Measurements from ENCODE around the gene ANKRD29. TPM values are rescaled to one million over a fixed set of nuclear protein-coding genes. Genes with fewer than 3 reads are reported as not detected.
A peak's percentile ranks its signal among the peaks of the same experiment; 100 is the strongest.

The ANKRD29 gene
- total and polyA plus RNA-seq, 10 of the 15 experiments (the other 5 are each of a cell fraction or from before 2014, with no cell fraction given), result 0.53 to 9.2 (median 1.6) TPM

- TF ChIP-seq PRDM15 (CRISPR knock-in tag; IDR thresholded peaks at IDR 0.05) (no peak), ETV6 (conservative IDR thresholded peaks at IDR 0.05 in 1 of 2, IDR thresholded peaks at IDR 0.05 in 1 of 2; ENCODE audit: borderline replicate concordance in 1 of 2, low read depth in 1 of 2) (no peak), RELA (IDR thresholded peaks at IDR 0.05; ENCODE audit: borderline replicate concordance, partially characterized antibody) (no peak), CREM (IDR thresholded peaks at IDR 0.05; ENCODE audit: low read depth) (no peak), REST (IDR thresholded peaks at IDR 0.05; ENCODE audit: low read depth, low read length) (no peak), YY1 (IDR thresholded peaks at IDR 0.05; ENCODE audit: low read depth, low read length) (no peak), ZNF217 (IDR thresholded peaks at IDR 0.05) (no peak), E4F1 (IDR thresholded peaks at IDR 0.05; ENCODE audit: borderline replicate concordance, partially characterized antibody) (no peak), CHD4 (IDR thresholded peaks at IDR 0.05) (no peak), IRF5 (IDR thresholded peaks at IDR 0.05; ENCODE audit: borderline replicate concordance) (no peak), PML (IDR thresholded peaks at IDR 0.05; ENCODE audit: low read length) (no peak), RELB (IDR thresholded peaks at IDR 0.05; ENCODE audit: low read depth) (peak; percentile 30; the same call in 1 of the 2 replicates), LARP7 (IDR thresholded peaks at IDR 0.05) (no peak), NBN (IDR thresholded peaks at IDR 0.05) (0 out of 2 replicates have a peak, but pooled peaks have one; percentile 20)
These were observed 77.5 kb downstream of the ANKRD29 start (continued) for GRCh38 chr18:23585007-23585871.
